Neural cell (in vitro differentiated cells): Measurements from ENCODE around the gene TIMM13. TPM values are rescaled to one million over a fixed set of nuclear protein-coding genes. Genes with fewer than 3 reads are reported as not detected.

Experiments
- H2AFZ ChIP-seq: fragments of 200-600, 300-800 bp; sonication (generic), shearing (Covaris generic); 2 replicates; pipeline ENCODE4 v1.6.0; 2014; ENCODE audit warnings: low read depth, mild to moderate bottlenecking, antibody characterized with exemption, low read length, moderate library complexity
- H3F3A ChIP-seq: fragments of 200-600 bp; shearing (Covaris generic); 2 replicates; pipeline ENCODE4 v1.6.1; 2016; ENCODE audit warnings: mild to moderate bottlenecking, moderate library complexity, mixed read lengths, antibody characterized with exemption, low read length; ENCODE audit not compliant: insufficient read depth, poor library complexity, severe bottlenecking
- H3K27ac ChIP-seq: fragments of 200-600, 300-800 bp; sonication (generic), shearing (Covaris generic); 2 replicates; pipeline ENCODE4 v1.5.1; 2014; ENCODE audit warnings: mild to moderate bottlenecking, low read length, moderate library complexity
- H3K27me3 ChIP-seq: fragments of 300-800, 200-600 bp; sonication (generic), shearing (Covaris generic); 2 replicates; pipeline ENCODE4 v1.6.0; 2014; ENCODE audit warnings: mild to moderate bottlenecking, low read depth, low read length, moderate library complexity; ENCODE audit not compliant: insufficient read depth
- H3K36me3 ChIP-seq: fragments of 300-800, 200-600 bp; sonication (generic), shearing (Covaris generic); 2 replicates; pipeline ENCODE4 v1.5.1; 2014; ENCODE audit warnings: mild to moderate bottlenecking, antibody characterized with exemption, low read length, moderate library complexity; ENCODE audit not compliant: insufficient read depth
- H3K4me2 ChIP-seq: fragments of 300-800, 200-600 bp; sonication (generic), shearing (Covaris generic); 2 replicates; pipeline ENCODE4 v1.6.0; 2014; ENCODE audit warnings: mild to moderate bottlenecking, low read length
- H3K4me3 ChIP-seq: fragments of 300-800, 200-600 bp; sonication (generic), shearing (Covaris generic); 2 replicates; pipeline ENCODE4 v1.5.1; 2014; ENCODE audit warnings: mild to moderate bottlenecking, low read length, moderate library complexity
- H3K79me2 ChIP-seq: fragments of 200-600 bp; shearing (Covaris generic); replicated peaks from 2 replicates; pipeline ENCODE4 v1.6.0; 2014; ENCODE audit warnings: mild to moderate bottlenecking, low read length, moderate library complexity; ENCODE audit not compliant: insufficient read depth
- H3K9ac ChIP-seq: fragments of 300-800, 200-600 bp; sonication (generic), shearing (Covaris generic); 2 replicates; pipeline ENCODE4 v1.6.1; 2016; ENCODE audit warnings: mild to moderate bottlenecking, low read length, mixed read lengths
- H3K9me2 ChIP-seq: fragments of 200-600 bp; shearing (Covaris generic); 2 replicates; pipeline ENCODE4 v1.6.1; 2016; ENCODE audit warnings: mild to moderate bottlenecking, low read length, mixed read lengths; ENCODE audit not compliant: insufficient read depth
- H3K9me3 ChIP-seq: fragments of 200-600, 300-800 bp; sonication (generic), shearing (Covaris generic); 2 replicates; pipeline ENCODE4 v1.6.1; 2016; ENCODE audit warnings: mild to moderate bottlenecking, mixed run types, low read length, moderate library complexity, mixed read lengths
- H4K20me1 ChIP-seq: fragments of 200-600 bp; shearing (Covaris generic); 2 replicates; pipeline ENCODE4 v1.6.1; 2016; ENCODE audit warnings: mild to moderate bottlenecking, mixed run types; ENCODE audit not compliant: insufficient read depth
- CTCF ChIP-seq: fragments of 450-650 bp; IDR thresholded peaks from 2 replicates; pipeline ENCODE4 v1.5.1; 2014; ENCODE audit warnings: antibody characterized with exemption, mild to moderate bottlenecking, moderate library complexity; ENCODE audit not compliant: poor library complexity, severe bottlenecking
- EP300 ChIP-seq: fragments of 450-650 bp; conservative IDR thresholded peaks from 2 replicates; pipeline ENCODE4 v1.6.1; 2014; ENCODE audit warnings: antibody characterized with exemption, mild to moderate bottlenecking, moderate library complexity; ENCODE audit not compliant: poor library complexity, severe bottlenecking
- EZH2 ChIP-seq: fragments of 200-600, 300-800 bp; shearing (Covaris generic), sonication (generic); IDR thresholded peaks from 2 replicates; pipeline ENCODE4 v1.6.1; 2014; ENCODE audit warnings: antibody characterized with exemption, low read length, borderline replicate concordance, mild to moderate bottlenecking; ENCODE audit not compliant: insufficient read depth, poor library complexity, severe bottlenecking
- MXI1 ChIP-seq: fragments of 450-650 bp; conservative IDR thresholded peaks from 2 replicates; pipeline ENCODE4 v1.6.1; 2014; ENCODE audit warnings: antibody characterized with exemption, mild to moderate bottlenecking; ENCODE audit not compliant: poor library complexity, severe bottlenecking
- POLR2AphosphoS5 ChIP-seq: IDR thresholded peaks from 2 replicates; pipeline ENCODE4 v1.6.1; 2012
- RAD21 ChIP-seq: fragments of 450-650 bp; conservative IDR thresholded peaks from 2 replicates; pipeline ENCODE4 v1.6.1; 2014; ENCODE audit warnings: antibody characterized with exemption, mild to moderate bottlenecking, moderate library complexity
- REST ChIP-seq: IDR thresholded peaks from 2 replicates; pipeline ENCODE4 v1.6.1; 2012; ENCODE audit warnings: borderline replicate concordance
- SMC3 ChIP-seq: fragments of 450-650 bp; conservative IDR thresholded peaks from 2 replicates; pipeline ENCODE4 v1.6.1; 2014; ENCODE audit warnings: antibody characterized with exemption, mild to moderate bottlenecking, moderate library complexity; ENCODE audit not compliant: poor library complexity
- TAF1 ChIP-seq: IDR thresholded peaks from 2 replicates; pipeline ENCODE4 v1.6.1; 2012; ENCODE audit warnings: low read depth
- polyA plus RNA-seq: library from polyadenylated mRNA; depleted of rRNA; stranded (reverse); fragments of >200 nt; gene quantifications from 2 replicates; pipeline ENCODE4 v1.2.3, GENCODE V29; 2014

TIMM13 gene
- polyA plus RNA-seq, 1 donor from 2014 or later: 73.0 TPM

GRCh38 chr19:2440515-2440914 lies 13.1 kb upstream of the TIMM13 start:
- no peak for TF ChIP-seq MXI1
- Histone ChIP-seq H3K4me2 (no peak overlapping the region), H3K27me3 (no peaks in the 10 kb centered on the region), H3K36me3 (peaks cover 7% of the 10 kb centered on the region), H3K79me2 (no peaks in the 10 kb centered on the region), H3K9me2 (no peaks in the 10 kb centered on the region), H3K4me3 (no peak overlapping the region), H3K9ac (no peak overlapping the region), H2AFZ (no peak overlapping the region), H3K27ac (no peak overlapping the region), H4K20me1 (no peaks in the 10 kb centered on the region), H3F3A (no peaks in the 10 kb centered on the region), H3K9me3 (no peaks in the 10 kb centered on the region)

GRCh38 chr19:2438178-2438577 lies 10.8 kb upstream of the TIMM13 start:
- Histone ChIP-seq H3K27ac (no peak overlapping the region), H3K9ac (no peak overlapping the region), H3K9me2 (no peaks in the 10 kb centered on the region), H3K4me3 (no peak overlapping the region), H3K27me3 (no peaks in the 10 kb centered on the region), H3K9me3 (no peaks in the 10 kb centered on the region), H2AFZ (no peak overlapping the region), H3K36me3 (peaks cover 7% of the 10 kb centered on the region), H3F3A (no peaks in the 10 kb centered on the region), H3K79me2 (no peaks in the 10 kb centered on the region), H3K4me2 (no peak overlapping the region), H4K20me1 (no peaks in the 10 kb centered on the region)
- TF ChIP-seq CTCF (no peak), EP300 (no peak), SMC3 (no peak), POLR2AphosphoS5 (no peak), TAF1 (no peak), RAD21 (no peak), MXI1 (no peak), REST (no peak), EZH2 (no peak)

- Histone ChIP-seq H3K4me3 (no peak overlapping the region), H3K9me3 (no peaks in the 10 kb centered on the region), H3K27ac (no peak overlapping the region), H3K36me3 (peaks cover 7% of the 10 kb centered on the region), H3K79me2 (no peaks in the 10 kb centered on the region), H3K4me2 (no peak overlapping the region), H3K9ac (no peak overlapping the region), H3K9me2 (no peaks in the 10 kb centered on the region), H3K27me3 (no peaks in the 10 kb centered on the region), H3F3A (no peaks in the 10 kb centered on the region), H2AFZ (no peak overlapping the region), H4K20me1 (no peaks in the 10 kb centered on the region)
- TF ChIP-seq CTCF (no peak), TAF1 (no peak), POLR2AphosphoS5 (no peak), EZH2 (no peak), SMC3 (no peak), REST (no peak), MXI1 (no peak), RAD21 (no peak), EP300 (no peak)
Observed at GRCh38 chr19:2436926-2437325, 9.5 kb upstream of the TIMM13 start.
